Upper lobe of left lung (tissue), 6 donors: ENCODE results near the gene GPR108. TPM values are rescaled to one million over a fixed set of nuclear protein-coding genes. Genes with fewer than 3 reads are reported as not detected.
A peak's percentile ranks its signal among the peaks of the same experiment; 100 is the strongest.

ENCODE experiments used
- ATAC-seq, 2 donors: fragments of 200-7000 bp; cut with Tn5 transposase; one replicate each; pipeline ENCODE4 v1.9.1; 2022; ENCODE audit warnings: mild to moderate bottlenecking in 2 of 2, moderate library complexity in 2 of 2; ENCODE audit not compliant: low FRiP score in 2 of 2
- DNase-seq, 2 donors: peaks; one replicate each; pipeline ENCODE4 v3.0.0-alpha.2; 2019 to 2020
- H3K27ac ChIP-seq, 4 donors: fragments of 200-600 bp; sonication (generic); one replicate each; pipeline ENCODE4 v1.5.1; 2016 to 2019
- H3K27me3 ChIP-seq, 4 donors: fragments of 200-600 bp; sonication (generic); one replicate each; pipeline ENCODE4 v1.5.1; 2017 to 2019
- H3K36me3 ChIP-seq, 4 donors: fragments of 200-600 bp; sonication (generic); one replicate each; pipeline ENCODE4 v1.5.1; 2016 to 2019
- H3K4me1 ChIP-seq, 4 donors: fragments of 200-600 bp; sonication (generic); one replicate each; pipeline ENCODE4 v1.5.1; 2018 to 2019
- H3K4me3 ChIP-seq, 4 donors: fragments of 200-600 bp; sonication (generic); one replicate each; pipeline ENCODE4 v1.5.1; 2017 to 2019; ENCODE audit warnings: mild to moderate bottlenecking in 2 of 4, moderate library complexity in 1 of 4
- H3K9me3 ChIP-seq, 4 donors: fragments of 200-600 bp; sonication (generic); one replicate each; pipeline ENCODE4 v1.5.1; 2018 to 2019
- EP300 ChIP-seq, 4 donors: sonication (generic); formaldehyde crosslinking; IDR thresholded peaks; one replicate each; pipeline ENCODE4 v1.5.1; 2017; ENCODE audit warnings: antibody characterized with exemption in 4 of 4, control low read depth in 2 of 4
- POLR2A ChIP-seq, 4 donors: fragments of 450-650 bp; IDR thresholded peaks; one replicate each; pipeline ENCODE4 v1.5.1; 2016 to 2017; ENCODE audit warnings: antibody characterized with exemption in 4 of 4, mild to moderate bottlenecking in 2 of 4
- POLR2AphosphoS5 ChIP-seq, 2 donors: sonication (generic); formaldehyde crosslinking; IDR thresholded peaks; one replicate each; pipeline ENCODE4 v1.5.1; 2017; ENCODE audit warnings: antibody characterized with exemption in 2 of 2
- WGBS, 2 donors: methylation state at CpG; one replicate each; pipeline ENCODE4 v1.1.5; 2017 to 2018; 5-methylcytosine and 5-hydroxymethylcytosine counted together
- total RNA-seq, 6 donors: library from RNA; depleted of rRNA in 4 of 6; stranded (reverse); fragments of >200 nt in 4 of 6; gene quantifications; one replicate each; pipeline versions ENCODE4 v1.1.0 to v1.2.1, GENCODE V29; 2016 to 2021
- TF ChIP-seq, protein P1 (sequence below), 6 experiments: fragments of 450-650 bp in 4 of 6; fragments of 200-600 bp in 2 of 6; sonication (generic) in 2 of 6; IDR thresholded peaks; one replicate each; pipeline ENCODE4 v1.5.1; 2016 to 2019; ENCODE audit warnings: antibody characterized with exemption in 6 of 6
- donor health status: DM: no; HTN: no; CAD: no; lungs with moderate emphysema.
- donor health status: DM: no; HTN: yes; CAD: no; lungs with severe emphysema.

GPR108 gene
- total RNA-seq, 6 donors from 2014 or later, result 51.6 to 105 (median 69.0) TPM

DNA sequence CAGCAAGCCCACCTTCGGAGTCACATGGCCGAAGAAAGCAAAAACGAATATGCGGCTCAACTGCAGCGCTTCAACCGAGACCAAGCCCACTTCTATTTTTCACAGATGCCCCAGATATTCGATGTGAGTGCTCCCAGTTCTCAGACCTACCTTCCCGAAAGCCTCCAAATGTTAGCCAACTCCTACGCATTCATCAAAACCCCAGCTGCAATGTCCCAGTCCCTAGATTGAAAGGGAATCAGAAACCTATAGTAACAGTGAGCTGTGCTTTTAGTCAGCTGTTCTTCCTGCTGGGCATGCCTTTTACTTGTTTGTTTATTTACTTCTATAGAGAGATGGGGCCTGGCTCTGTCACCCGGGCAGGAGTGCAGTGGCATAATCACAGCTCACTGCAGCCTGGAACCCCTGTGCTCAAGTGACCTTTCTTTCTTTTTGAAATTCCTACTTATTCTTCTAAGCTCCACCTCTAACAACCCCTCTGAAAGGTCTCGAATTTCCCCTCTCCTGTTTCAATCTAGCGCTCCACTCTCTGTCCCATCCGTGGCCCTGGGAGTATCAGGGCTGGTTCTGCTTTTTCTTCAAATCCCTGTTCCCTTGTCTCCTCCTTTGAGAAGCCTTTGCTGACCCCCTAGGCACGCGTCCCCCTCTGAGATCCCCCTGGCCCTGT is 6.5 kb upstream of the GPR108 start:
- peak overlapping the region; percentile 74 to 93 (median 88) for H3K27ac ChIP-seq
- peaks cover 50 to 62% (median 56%) of the 10 kb centered on the region in 4 donors for H3K4me1 ChIP-seq
- H3K4me3 ChIP-seq, result peak overlapping the region in 1 of 4 donors; percentile 14
- no peak for TF ChIP-seq EP300 (IDR thresholded peaks at IDR 0.05)
- no peak for TF ChIP-seq POLR2AphosphoS5 (IDR thresholded peaks at IDR 0.05)
- TF ChIP-seq, protein P1, sequence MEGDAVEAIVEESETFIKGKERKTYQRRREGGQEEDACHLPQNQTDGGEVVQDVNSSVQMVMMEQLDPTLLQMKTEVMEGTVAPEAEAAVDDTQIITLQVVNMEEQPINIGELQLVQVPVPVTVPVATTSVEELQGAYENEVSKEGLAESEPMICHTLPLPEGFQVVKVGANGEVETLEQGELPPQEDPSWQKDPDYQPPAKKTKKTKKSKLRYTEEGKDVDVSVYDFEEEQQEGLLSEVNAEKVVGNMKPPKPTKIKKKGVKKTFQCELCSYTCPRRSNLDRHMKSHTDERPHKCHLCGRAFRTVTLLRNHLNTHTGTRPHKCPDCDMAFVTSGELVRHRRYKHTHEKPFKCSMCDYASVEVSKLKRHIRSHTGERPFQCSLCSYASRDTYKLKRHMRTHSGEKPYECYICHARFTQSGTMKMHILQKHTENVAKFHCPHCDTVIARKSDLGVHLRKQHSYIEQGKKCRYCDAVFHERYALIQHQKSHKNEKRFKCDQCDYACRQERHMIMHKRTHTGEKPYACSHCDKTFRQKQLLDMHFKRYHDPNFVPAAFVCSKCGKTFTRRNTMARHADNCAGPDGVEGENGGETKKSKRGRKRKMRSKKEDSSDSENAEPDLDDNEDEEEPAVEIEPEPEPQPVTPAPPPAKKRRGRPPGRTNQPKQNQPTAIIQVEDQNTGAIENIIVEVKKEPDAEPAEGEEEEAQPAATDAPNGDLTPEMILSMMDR (IDR thresholded peaks at IDR 0.05), result no peak
- no peak for TF ChIP-seq POLR2A (IDR thresholded peaks at IDR 0.05)
- no peaks in the 10 kb centered on the region for H3K9me3 ChIP-seq
- peaks cover 15 to 69% (median 40%) of the 10 kb centered on the region in 4 donors for H3K36me3 ChIP-seq
- ATAC-seq, result no peak
- H3K27me3 ChIP-seq, result peaks cover 0 to 7% (median 0%) of the 10 kb centered on the region in 4 donors
- DNase-seq, result no peak
- WGBS, 2 donors, result 82 to 85% methylated on average over 15 of the region's 15 CpGs

DNA sequence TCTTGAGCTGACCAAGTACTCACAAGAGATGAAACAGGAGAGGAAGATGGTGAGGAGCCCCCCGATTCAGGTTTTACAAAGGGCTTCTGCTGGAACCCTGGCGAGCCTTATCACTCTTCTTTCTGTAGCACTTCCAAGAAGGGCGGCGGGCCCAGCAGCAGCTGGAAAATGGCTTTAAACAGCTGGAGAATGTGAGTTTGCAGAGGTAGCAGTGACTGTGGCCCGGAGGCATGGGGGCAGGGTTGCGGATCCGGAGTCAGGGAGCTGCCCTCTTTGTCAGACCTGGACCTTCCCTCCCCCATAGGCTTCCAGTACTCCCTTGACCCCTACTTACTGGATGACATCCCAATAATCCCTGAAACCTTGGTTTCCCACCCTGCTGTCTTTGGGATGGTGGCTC is 5.7 kb upstream of the GPR108 start:
- no peak overlapping the region for H3K4me3 ChIP-seq
- TF ChIP-seq POLR2AphosphoS5 (IDR thresholded peaks at IDR 0.05), result no peak
- TF ChIP-seq POLR2A (IDR thresholded peaks at IDR 0.05), result no peak
- TF ChIP-seq EP300 (IDR thresholded peaks at IDR 0.05), result no peak
- TF ChIP-seq, protein P1 (IDR thresholded peaks at IDR 0.05), result no peak
- 78 to 81% methylated on average over 4 to 7 of the region's 7 CpGs for WGBS, 2 donors
- no peaks in the 10 kb centered on the region for H3K9me3 ChIP-seq
- ATAC-seq (no peak), DNase-seq (no peak)
- H3K27ac ChIP-seq, result peak overlapping the region; percentile 74 to 93 (median 88)
- peaks cover 50 to 69% (median 62%) of the 10 kb centered on the region in 4 donors for H3K4me1 ChIP-seq
- peaks cover 12 to 61% (median 37%) of the 10 kb centered on the region in 4 donors for H3K36me3 ChIP-seq
- H3K27me3 ChIP-seq, result peaks cover 0 to 7% (median 0%) of the 10 kb centered on the region in 4 donors

DNA sequence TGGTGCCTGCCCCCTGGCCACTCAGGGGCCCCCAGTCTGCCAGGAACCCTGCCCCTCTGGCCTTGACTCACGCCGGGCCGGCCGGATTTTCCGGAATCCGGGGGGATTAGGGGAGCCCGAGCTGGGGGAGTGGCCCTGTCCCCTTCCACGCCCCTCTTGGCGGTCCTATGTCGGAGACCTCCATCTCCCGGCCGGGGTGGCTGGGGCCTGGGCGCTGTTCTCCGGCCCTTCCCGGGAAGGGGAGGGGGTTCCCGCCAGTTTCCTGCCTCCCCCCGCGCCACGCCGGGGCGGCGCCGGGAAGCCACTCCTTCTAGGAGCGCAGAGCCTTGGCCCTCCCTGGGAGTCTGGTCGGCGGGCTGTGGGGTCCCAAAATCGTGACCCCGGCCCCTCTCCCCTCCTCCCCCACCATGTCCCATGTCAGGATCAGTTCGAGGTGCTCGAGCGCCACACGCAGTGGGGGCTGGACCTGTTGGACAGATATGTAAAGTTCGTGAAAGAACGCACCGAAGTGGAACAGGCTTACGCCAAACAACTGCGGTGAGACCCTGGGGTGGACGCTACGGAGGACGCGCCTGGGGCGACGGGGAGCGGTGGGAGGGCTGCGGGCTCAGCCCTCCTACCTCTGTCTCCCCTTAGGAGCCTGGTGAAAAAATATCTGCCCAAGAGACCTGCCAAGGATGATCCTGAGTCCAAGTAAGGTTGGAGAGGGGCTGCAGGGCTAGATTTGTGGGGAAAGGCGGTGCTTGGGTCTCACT is 3.4 kb upstream of the GPR108 start:
- ATAC-seq (peak in 1 of 2 donors; percentile 1), DNase-seq (peak; percentile 72 to 92)
- Histone ChIP-seq H3K36me3 (peaks cover 0 to 38% (median 16%) of the 10 kb centered on the region in 4 donors), H3K4me3 (peak overlapping the region; percentile 84 to 99 (median 86)), H3K27me3 (peaks cover 0 to 7% (median 0%) of the 10 kb centered on the region in 4 donors), H3K27ac (peak overlapping the region; percentile 87 to 94 (median 94)), H3K9me3 (no peaks in the 10 kb centered on the region), H3K4me1 (peaks cover 58 to 85% (median 69%) of the 10 kb centered on the region in 4 donors)
- WGBS, 2 donors, result 1 to 2% methylated on average over 10 to 24 of the region's 46 CpGs
- peak; percentile 28 to 78 for TF ChIP-seq POLR2AphosphoS5 (IDR thresholded peaks at IDR 0.05)
- TF ChIP-seq POLR2A (IDR thresholded peaks at IDR 0.05), result peak in 2 of 4 donors; percentile 47 to 56
- TF ChIP-seq EP300 (IDR thresholded peaks at IDR 0.05), result no peak
- TF ChIP-seq, protein P1 (IDR thresholded peaks at IDR 0.05), result no peak

DNA sequence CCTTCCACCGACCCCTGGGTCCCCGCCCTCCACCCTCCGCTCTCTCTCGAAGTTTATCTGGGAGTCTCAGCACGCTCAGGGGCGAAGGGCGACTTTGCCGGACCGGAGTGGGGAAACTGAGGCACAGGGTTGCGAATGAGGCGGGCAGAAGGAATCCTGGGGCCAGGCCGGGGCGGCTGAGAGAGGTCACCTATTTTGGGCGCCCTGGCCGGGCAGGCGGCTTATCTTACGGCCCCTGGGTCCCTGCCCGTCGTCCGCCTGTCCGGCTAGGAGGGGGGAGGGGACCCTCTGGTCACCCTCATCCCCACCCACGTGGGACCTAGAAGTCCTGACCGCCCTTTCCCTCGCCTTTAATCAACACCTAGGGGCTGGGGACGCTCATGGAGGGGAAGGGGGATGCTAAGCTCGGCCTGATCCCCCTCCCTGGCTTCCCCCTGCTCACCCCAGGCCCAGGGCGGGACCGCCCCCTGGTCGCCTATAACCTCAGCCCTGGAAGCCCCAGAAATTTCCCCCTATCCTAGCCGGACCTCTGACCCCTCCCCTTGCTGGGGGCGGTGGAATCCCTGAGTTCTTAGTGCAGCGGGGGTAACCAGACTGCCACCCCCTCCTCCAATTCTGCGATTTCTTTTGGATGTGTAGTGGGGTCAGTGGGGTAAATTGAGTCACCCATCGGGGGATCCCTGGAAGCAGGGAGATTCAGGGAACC is 2.7 kb upstream of the GPR108 start:
- H3K36me3 ChIP-seq, result peaks cover 0 to 30% (median 14%) of the 10 kb centered on the region in 4 donors
- ATAC-seq (no peak), DNase-seq (peak in 1 of 2 donors; percentile 51)
- peak overlapping the region; percentile 87 to 94 (median 94) for H3K27ac ChIP-seq
- no peaks in the 10 kb centered on the region for H3K9me3 ChIP-seq
- H3K4me1 ChIP-seq, result peaks cover 53 to 86% (median 70%) of the 10 kb centered on the region in 4 donors
- 1 to 3% methylated on average over 7 to 20 of the region's 34 CpGs for WGBS, 2 donors
- H3K27me3 ChIP-seq, result peaks cover 0 to 7% (median 0%) of the 10 kb centered on the region in 4 donors
- TF ChIP-seq POLR2A (IDR thresholded peaks at IDR 0.05), result no peak
- H3K4me3 ChIP-seq, result peak overlapping the region; percentile 84 to 99 (median 86)
